Liver (tissue), 3 donors: Measurements from ENCODE around the gene FAM228B.

Experiments
- HNF4A ChIP-seq, 2 donors: conservative IDR thresholded peaks; 2 replicates each; pipeline ENCODE4 v1.6.1; 2016; ENCODE audit warnings: antibody characterized with exemption in 2 of 2, mild to moderate bottlenecking in 2 of 2
- RAD21 ChIP-seq, 2 donors: IDR thresholded peaks; 2 replicates each; pipeline ENCODE4 v1.6.1; 2016; ENCODE audit warnings: antibody characterized with exemption in 2 of 2, mild to moderate bottlenecking in 2 of 2
- RXRA ChIP-seq, 2 donors: IDR thresholded peaks; 2 replicates each; pipeline ENCODE4 v1.6.1; 2017 to 2018; ENCODE audit warnings: antibody characterized with exemption in 2 of 2, mild to moderate bottlenecking in 1 of 2
- SP1 ChIP-seq: IDR thresholded peaks from 2 replicates; pipeline ENCODE4 v1.6.1; 2018; ENCODE audit warnings: antibody characterized with exemption, mild to moderate bottlenecking
- TAF1 ChIP-seq: conservative IDR thresholded peaks from 2 replicates; pipeline ENCODE4 v1.6.1; 2016; ENCODE audit warnings: antibody characterized with exemption, mild to moderate bottlenecking
- YY1 ChIP-seq: IDR thresholded peaks from 2 replicates; pipeline ENCODE4 v1.6.1; 2016; ENCODE audit warnings: antibody characterized with exemption, mild to moderate bottlenecking
- TF ChIP-seq, protein P1 (sequence below): fragments of 150-350 bp; IDR thresholded peaks from 2 replicates; pipeline ENCODE4 v1.5.1; 2017; ENCODE audit warnings: improper control_type of control experiment, low read depth, low read length; ENCODE audit not compliant: missing input control
- TF ChIP-seq, protein P2 (sequence below): IDR thresholded peaks from 2 replicates; pipeline ENCODE4 v1.6.1; 2016; ENCODE audit warnings: antibody characterized with exemption
- TF ChIP-seq, protein P3 (sequence below): IDR thresholded peaks from 2 replicates; pipeline ENCODE4 v1.6.1; 2016; ENCODE audit warnings: antibody characterized with exemption, mild to moderate bottlenecking
- TF ChIP-seq, protein P4 (sequence below): IDR thresholded peaks from 2 replicates; pipeline ENCODE4 v1.6.1; 2016; ENCODE audit warnings: antibody characterized with exemption
- TF ChIP-seq, protein P5 (sequence below): IDR thresholded peaks from 2 replicates; pipeline ENCODE4 v1.6.1; 2016; ENCODE audit warnings: antibody characterized with exemption
- donor health status: healthy.
- donor health status: healthy.

DNA sequence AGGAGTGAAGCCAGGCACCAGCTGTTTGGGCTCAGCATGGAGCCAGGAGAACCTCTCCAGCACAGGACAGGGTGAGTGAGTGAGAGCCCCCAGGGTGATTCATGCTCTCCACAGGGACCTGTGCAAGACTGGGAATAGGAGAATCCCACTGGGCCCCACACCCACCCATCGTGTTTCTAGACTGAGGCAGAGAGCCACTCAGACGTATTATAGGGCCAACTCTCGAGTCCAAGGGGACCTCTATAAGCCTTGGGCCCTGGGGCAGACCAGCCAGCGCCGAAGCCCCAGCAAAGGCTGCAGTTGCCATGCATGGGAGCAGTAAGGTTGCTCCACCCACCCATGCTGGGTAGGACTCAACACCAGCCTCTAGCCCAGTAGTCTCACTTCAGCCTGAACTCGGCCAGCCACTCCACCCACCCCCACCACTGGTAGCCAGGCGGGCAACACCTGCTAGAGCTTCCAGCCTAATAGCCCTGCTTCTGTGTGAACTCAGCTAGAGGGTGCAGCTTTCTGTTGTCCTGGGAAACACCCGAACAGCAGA, 19.1 kb upstream of the FAM228B start:
- TF ChIP-seq RXRA (IDR thresholded peaks at IDR 0.05) (no peak), RAD21 (IDR thresholded peaks at IDR 0.05) (no peak), TAF1 (no peak), HNF4A (conservative IDR thresholded peaks at IDR 0.05) (no peak), SP1 (no peak), YY1 (no peak)
- TF ChIP-seq, protein P1, sequence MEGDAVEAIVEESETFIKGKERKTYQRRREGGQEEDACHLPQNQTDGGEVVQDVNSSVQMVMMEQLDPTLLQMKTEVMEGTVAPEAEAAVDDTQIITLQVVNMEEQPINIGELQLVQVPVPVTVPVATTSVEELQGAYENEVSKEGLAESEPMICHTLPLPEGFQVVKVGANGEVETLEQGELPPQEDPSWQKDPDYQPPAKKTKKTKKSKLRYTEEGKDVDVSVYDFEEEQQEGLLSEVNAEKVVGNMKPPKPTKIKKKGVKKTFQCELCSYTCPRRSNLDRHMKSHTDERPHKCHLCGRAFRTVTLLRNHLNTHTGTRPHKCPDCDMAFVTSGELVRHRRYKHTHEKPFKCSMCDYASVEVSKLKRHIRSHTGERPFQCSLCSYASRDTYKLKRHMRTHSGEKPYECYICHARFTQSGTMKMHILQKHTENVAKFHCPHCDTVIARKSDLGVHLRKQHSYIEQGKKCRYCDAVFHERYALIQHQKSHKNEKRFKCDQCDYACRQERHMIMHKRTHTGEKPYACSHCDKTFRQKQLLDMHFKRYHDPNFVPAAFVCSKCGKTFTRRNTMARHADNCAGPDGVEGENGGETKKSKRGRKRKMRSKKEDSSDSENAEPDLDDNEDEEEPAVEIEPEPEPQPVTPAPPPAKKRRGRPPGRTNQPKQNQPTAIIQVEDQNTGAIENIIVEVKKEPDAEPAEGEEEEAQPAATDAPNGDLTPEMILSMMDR: no peak
- TF ChIP-seq, protein P2, sequence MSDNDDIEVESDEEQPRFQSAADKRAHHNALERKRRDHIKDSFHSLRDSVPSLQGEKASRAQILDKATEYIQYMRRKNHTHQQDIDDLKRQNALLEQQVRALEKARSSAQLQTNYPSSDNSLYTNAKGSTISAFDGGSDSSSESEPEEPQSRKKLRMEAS: no peak
- TF ChIP-seq, protein P3, sequence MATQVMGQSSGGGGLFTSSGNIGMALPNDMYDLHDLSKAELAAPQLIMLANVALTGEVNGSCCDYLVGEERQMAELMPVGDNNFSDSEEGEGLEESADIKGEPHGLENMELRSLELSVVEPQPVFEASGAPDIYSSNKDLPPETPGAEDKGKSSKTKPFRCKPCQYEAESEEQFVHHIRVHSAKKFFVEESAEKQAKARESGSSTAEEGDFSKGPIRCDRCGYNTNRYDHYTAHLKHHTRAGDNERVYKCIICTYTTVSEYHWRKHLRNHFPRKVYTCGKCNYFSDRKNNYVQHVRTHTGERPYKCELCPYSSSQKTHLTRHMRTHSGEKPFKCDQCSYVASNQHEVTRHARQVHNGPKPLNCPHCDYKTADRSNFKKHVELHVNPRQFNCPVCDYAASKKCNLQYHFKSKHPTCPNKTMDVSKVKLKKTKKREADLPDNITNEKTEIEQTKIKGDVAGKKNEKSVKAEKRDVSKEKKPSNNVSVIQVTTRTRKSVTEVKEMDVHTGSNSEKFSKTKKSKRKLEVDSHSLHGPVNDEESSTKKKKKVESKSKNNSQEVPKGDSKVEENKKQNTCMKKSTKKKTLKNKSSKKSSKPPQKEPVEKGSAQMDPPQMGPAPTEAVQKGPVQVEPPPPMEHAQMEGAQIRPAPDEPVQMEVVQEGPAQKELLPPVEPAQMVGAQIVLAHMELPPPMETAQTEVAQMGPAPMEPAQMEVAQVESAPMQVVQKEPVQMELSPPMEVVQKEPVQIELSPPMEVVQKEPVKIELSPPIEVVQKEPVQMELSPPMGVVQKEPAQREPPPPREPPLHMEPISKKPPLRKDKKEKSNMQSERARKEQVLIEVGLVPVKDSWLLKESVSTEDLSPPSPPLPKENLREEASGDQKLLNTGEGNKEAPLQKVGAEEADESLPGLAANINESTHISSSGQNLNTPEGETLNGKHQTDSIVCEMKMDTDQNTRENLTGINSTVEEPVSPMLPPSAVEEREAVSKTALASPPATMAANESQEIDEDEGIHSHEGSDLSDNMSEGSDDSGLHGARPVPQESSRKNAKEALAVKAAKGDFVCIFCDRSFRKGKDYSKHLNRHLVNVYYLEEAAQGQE: no peak
- TF ChIP-seq, protein P4, sequence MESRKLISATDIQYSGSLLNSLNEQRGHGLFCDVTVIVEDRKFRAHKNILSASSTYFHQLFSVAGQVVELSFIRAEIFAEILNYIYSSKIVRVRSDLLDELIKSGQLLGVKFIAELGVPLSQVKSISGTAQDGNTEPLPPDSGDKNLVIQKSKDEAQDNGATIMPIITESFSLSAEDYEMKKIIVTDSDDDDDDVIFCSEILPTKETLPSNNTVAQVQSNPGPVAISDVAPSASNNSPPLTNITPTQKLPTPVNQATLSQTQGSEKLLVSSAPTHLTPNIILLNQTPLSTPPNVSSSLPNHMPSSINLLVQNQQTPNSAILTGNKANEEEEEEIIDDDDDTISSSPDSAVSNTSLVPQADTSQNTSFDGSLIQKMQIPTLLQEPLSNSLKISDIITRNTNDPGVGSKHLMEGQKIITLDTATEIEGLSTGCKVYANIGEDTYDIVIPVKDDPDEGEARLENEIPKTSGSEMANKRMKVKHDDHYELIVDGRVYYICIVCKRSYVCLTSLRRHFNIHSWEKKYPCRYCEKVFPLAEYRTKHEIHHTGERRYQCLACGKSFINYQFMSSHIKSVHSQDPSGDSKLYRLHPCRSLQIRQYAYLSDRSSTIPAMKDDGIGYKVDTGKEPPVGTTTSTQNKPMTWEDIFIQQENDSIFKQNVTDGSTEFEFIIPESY: no peak
- TF ChIP-seq, protein P5, sequence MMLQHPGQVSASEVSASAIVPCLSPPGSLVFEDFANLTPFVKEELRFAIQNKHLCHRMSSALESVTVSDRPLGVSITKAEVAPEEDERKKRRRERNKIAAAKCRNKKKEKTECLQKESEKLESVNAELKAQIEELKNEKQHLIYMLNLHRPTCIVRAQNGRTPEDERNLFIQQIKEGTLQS: no peak
